K562 (cell line): ENCODE measurements around the gene TBPL2. TPM values are rescaled to one million over a fixed set of nuclear protein-coding genes. Genes with fewer than 3 reads are reported as not detected.
A peak's percentile ranks its signal among the peaks of the same experiment; 100 is the strongest.

Source experiments
- ATAC-seq: fragments of 200-7000 bp; cut with Tn5 transposase; 3 replicates; pipeline ENCODE4 v1.9.1; 2020; ENCODE audit warnings: moderate library complexity
- BruUV-seq: library from RNA; stranded (reverse); fragments of 400-500 nt; replicated peaks from 2 replicates; lab custom pipeline; 2021; lab: Mats Ljungman, UMichigan
- CTCF ChIA-PET: fragments of 300-600 bp; formaldehyde crosslinking; extraction: SDS; loops from one replicate; lab custom pipeline; 2021; ENCODE audit warnings: low intra/inter-chr PET ratio; lab: Yijun Ruan, JAX
- POLR2A ChIA-PET: fragments of 300-600, 350-650 bp; sonication (Branson Sonifier 250); formaldehyde crosslinking; extraction: SDS; loops from one replicate; lab custom pipeline; 2021; ENCODE audit warnings: antibody characterized with exemption, inconsistent platforms; lab: Yijun Ruan, JAX
- DNase-seq, 4 experiments: peaks; one replicate each; pipeline versions ENCODE4 v3.0.0 to v3.0.0-alpha.2; 2011 to 2018; ENCODE audit warnings: low spot score in 3 of 4, mixed read lengths in 3 of 4; ENCODE audit errors: extremely low read depth in 1 of 4
- FAIRE-seq: peaks from 2 replicates; lab custom pipeline; 2011; peaks lifted over from hg19 to GRCh38; lab: Jason Lieb, UNC
- H2AFZ ChIP-seq: 2 replicates; pipeline ENCODE4 v1.6.0; 2011; ENCODE audit warnings: low read depth, low read length, control low read depth, inconsistent platforms
- H3K27ac ChIP-seq: fragments of 200-600 bp; 3 replicates; pipeline ENCODE4 v1.8.0; 2011; ENCODE audit warnings: low read depth, mild to moderate bottlenecking, control low read depth, inconsistent platforms, low read length, moderate library complexity, mixed read lengths; ENCODE audit errors: extremely low read depth
- H3K27me3 ChIP-seq, 2 experiments: fragments of 300-600 bp in 1 of 2; 2 replicates in 1 of 2; 3 replicates in 1 of 2; pipeline versions ENCODE4 v1.6.0 to v1.8.0; 2011; ENCODE audit warnings: inconsistent platforms in 2 of 2, low read length in 2 of 2, mild to moderate bottlenecking in 1 of 2, mixed read lengths in 1 of 2, moderate library complexity in 1 of 2; ENCODE audit not compliant: control insufficient read depth in 2 of 2, insufficient read depth in 2 of 2
- H3K36me3 ChIP-seq: fragments of 300-600 bp; 3 replicates; pipeline ENCODE4 v1.8.0; 2011; ENCODE audit warnings: mild to moderate bottlenecking, low read length, inconsistent platforms; ENCODE audit not compliant: control insufficient read depth, insufficient read depth
- H3K4me1 ChIP-seq, 2 experiments: fragments of 200-600 bp in 1 of 2; replicated peaks in 1 of 2; 2 replicates in 1 of 2; 3 replicates in 1 of 2; pipeline versions ENCODE4 v1.5.1 to v1.8.0; 2011; ENCODE audit warnings: inconsistent platforms in 2 of 2, low read length in 2 of 2, mild to moderate bottlenecking in 1 of 2, mixed read lengths in 1 of 2, moderate library complexity in 1 of 2; ENCODE audit not compliant: control insufficient read depth in 2 of 2, insufficient read depth in 2 of 2
- H3K4me2 ChIP-seq: 2 replicates; pipeline ENCODE4 v1.6.1; 2011; ENCODE audit warnings: low read length, control low read depth, inconsistent platforms, mixed read lengths; ENCODE audit not compliant: insufficient read depth
- H3K4me3 ChIP-seq: fragments of 200-600 bp; sonication (generic), shearing (Covaris generic); 2 replicates; pipeline ENCODE4 v1.5.1; 2016; ENCODE audit warnings: control low read depth, inconsistent platforms
- H3K79me2 ChIP-seq: fragments of 200-600 bp; 3 replicates; pipeline ENCODE4 v1.8.0; 2011; ENCODE audit warnings: low read length, inconsistent platforms; ENCODE audit not compliant: control insufficient read depth, insufficient read depth
- H3K9ac ChIP-seq, 2 experiments: 2 replicates each; pipeline versions ENCODE4 v1.6.0 to v1.6.1; 2011; ENCODE audit warnings: low read depth in 2 of 2, low read length in 2 of 2, control low read depth in 1 of 2, inconsistent platforms in 1 of 2, mild to moderate bottlenecking in 1 of 2, mixed read lengths in 1 of 2; ENCODE audit not compliant: insufficient read depth in 1 of 2
- H3K9me1 ChIP-seq: one replicate; pipeline ENCODE4 v1.6.0; 2011; ENCODE audit warnings: inconsistent platforms, mild to moderate bottlenecking, low read length, moderate library complexity; ENCODE audit not compliant: control insufficient read depth, insufficient read depth
- H3K9me3 ChIP-seq: replicated peaks from 2 replicates; pipeline ENCODE4 v1.5.1; 2011; ENCODE audit warnings: low read depth, low read length, inconsistent platforms; ENCODE audit not compliant: control insufficient read depth, insufficient read depth
- H4K20me1 ChIP-seq: replicated peaks from 2 replicates; pipeline ENCODE4 v1.6.1; 2011; ENCODE audit warnings: low read length, inconsistent platforms, mixed read lengths; ENCODE audit not compliant: control insufficient read depth, insufficient read depth
- BCL6 ChIP-seq: fragments of 250-450 bp; sonication (Bioruptor Pico); IDR thresholded peaks from 2 replicates; pipeline ENCODE4 v1.4.0; 2020
- BCOR ChIP-seq: fragments of 450-650 bp; IDR thresholded peaks from 2 replicates; pipeline ENCODE4 v1.6.1; 2016
- DNMT1 ChIP-seq: fragments of 450-650 bp; IDR thresholded peaks from 2 replicates; pipeline ENCODE4 v1.6.1; 2016; ENCODE audit warnings: antibody characterized with exemption, mild to moderate bottlenecking
- JUND ChIP-seq, 2 experiments: IDR thresholded peaks; 2 replicates in 1 of 2; 3 replicates in 1 of 2; pipeline ENCODE4 v1.6.1; 2011; ENCODE audit warnings: borderline replicate concordance in 2 of 2, low read depth in 2 of 2, low read length in 2 of 2, improper control_type of control experiment in 1 of 2, missing biosample characterization in 1 of 2, missing genetic modification characterization in 1 of 2, missing genetic modification reagents in 1 of 2
- NFIC ChIP-seq: fragments of 450-650 bp; IDR thresholded peaks from 2 replicates; pipeline ENCODE4 v1.6.1; 2017; ENCODE audit warnings: mild to moderate bottlenecking, inconsistent platforms
- SPI1 ChIP-seq: IDR thresholded peaks from 2 replicates; pipeline ENCODE4 v1.6.1; 2011; ENCODE audit warnings: low read depth, low read length, control low read depth, borderline replicate concordance
- ZNF175 ChIP-seq: fragments of 200-800 bp; sonication (Bioruptor generic); IDR thresholded peaks from 2 replicates; pipeline ENCODE4 v1.6.1; 2016; ENCODE audit warnings: low read depth, mild to moderate bottlenecking, missing genetic modification characterization, missing compliant biosample characterization
- WGBS: fragments of 100-300 bp; shearing (Covaris generic); methylation state at CpG from one replicate; pipeline ENCODE4 v1.1.6; 2016; ENCODE audit warnings: low coverage, mixed read lengths; ENCODE audit not compliant: insufficient coverage; ENCODE audit errors: missing lambda C conversion rate; 5-methylcytosine and 5-hydroxymethylcytosine counted together
- in situ Hi-C: fragments of 300-500 bp; cut with MboI; formaldehyde crosslinking; loops from 4 replicates; pipeline ENCODE4 v1.15.0; 2018; ENCODE audit warnings: inconsistent platforms, mixed read lengths
- intact Hi-C: fragments of 100-400 bp; cut with micrococcal nuclease; formaldehyde crosslinking; loops from 2 replicates; pipeline ENCODE4 v1.14.2; 2022
- polyA plus RNA-seq, 8 experiments: library from polyadenylated mRNA; depleted of rRNA in 4 of 8; stranded (reverse) in 5 of 8; unstranded in 3 of 8; fragments of >200 nt; fragmentation: Nextera tagmentation in 2 of 8; fragmentation: Illumina TruSeq in 1 of 8; extraction: Ambion mirVana in 2 of 8; extraction: Trizol in 1 of 8; gene quantifications; 2 replicates each; pipeline versions ENCODE4 v1.2.1 to v1.2.3, GENCODE V29; 2011 to 2014; ENCODE audit warnings: inconsistent platforms in 1 of 8, missing spikeins in 1 of 8
- total RNA-seq, 7 experiments: library from RNA; depleted of rRNA in 6 of 7; stranded (reverse); fragments of >200 nt in 6 of 7; fragmentation: Illumina TruSeq in 2 of 7; extraction: Trizol in 2 of 7; gene quantifications; 2 replicates each; pipeline versions ENCODE4 v1.2.1 to v1.2.3, GENCODE V29; 2011 to 2021; ENCODE audit warnings: low replicate concordance in 1 of 7
- TF ChIP-seq, protein P1 (sequence below): IDR thresholded peaks from 2 replicates; pipeline ENCODE4 v1.6.1; 2016; ENCODE audit warnings: missing genetic modification characterization, missing compliant biosample characterization
- TF ChIP-seq, protein P2 (sequence below): fragments of 450-650 bp; conservative IDR thresholded peaks from 2 replicates; pipeline ENCODE4 v1.6.1; 2016; ENCODE audit warnings: missing genetic modification characterization, low read depth, mild to moderate bottlenecking, missing compliant biosample characterization, moderate library complexity

Gene TBPL2
- total and polyA plus RNA-seq, 9 of the 15 experiments (the other 6 are each of a cell fraction or from before 2014, with no cell fraction given) = not detected

DNA sequence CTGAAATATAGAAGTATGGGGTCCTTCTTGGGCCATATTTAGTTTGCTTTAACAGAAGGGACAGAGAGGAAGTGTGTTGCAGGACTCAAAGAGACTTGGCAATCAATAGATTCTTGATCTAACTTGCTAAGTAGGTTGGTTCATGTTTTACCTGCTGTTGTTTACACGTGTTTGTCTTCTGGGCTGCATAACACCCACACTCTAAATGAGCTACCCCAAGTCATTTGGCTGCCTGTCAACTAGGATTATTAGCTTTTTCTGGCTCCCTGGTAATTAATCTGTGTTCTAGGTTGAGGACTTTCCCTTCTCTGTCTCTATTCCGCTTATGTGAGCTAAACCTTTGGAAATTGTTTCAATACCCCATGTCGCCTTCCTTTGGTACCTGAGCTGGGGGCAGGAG is 10.1 kb upstream of the TBPL2 start:
- in situ Hi-C loops (no loop called here), intact Hi-C loops (no loop called here)
- CTCF ChIA-PET = no interaction called here
- no peak for FAIRE-seq
- no peak overlapping the region for H3K4me3 ChIP-seq
- no peak for ATAC-seq
- no peak overlapping the region for H3K4me2 ChIP-seq
- no peaks in the 10 kb centered on the region for H3K36me3 ChIP-seq
- 2% methylated on average over 3 of the region's 3 CpGs for WGBS
- POLR2A ChIA-PET = interaction anchor here (0.9 kb wide), 1 partner anchor 10 kb away, joined by 3 read pairs; the partner anchor contains the start of gene TBPL2
- no TSS peak for BruUV-seq
- H3K9ac ChIP-seq = no peak overlapping the region
- no peak overlapping the region for H3K27ac ChIP-seq
- no peak for DNase-seq
- no peaks in the 10 kb centered on the region for H3K79me2 ChIP-seq
- no peaks in the 10 kb centered on the region for H4K20me1 ChIP-seq
- no peak overlapping the region for H2AFZ ChIP-seq
- H3K9me3 ChIP-seq = no peaks in the 10 kb centered on the region
- TF ChIP-seq ZNF175 (CRISPR knock-in tag) (no peak), BCOR (no peak)
- TF ChIP-seq, protein P1, sequence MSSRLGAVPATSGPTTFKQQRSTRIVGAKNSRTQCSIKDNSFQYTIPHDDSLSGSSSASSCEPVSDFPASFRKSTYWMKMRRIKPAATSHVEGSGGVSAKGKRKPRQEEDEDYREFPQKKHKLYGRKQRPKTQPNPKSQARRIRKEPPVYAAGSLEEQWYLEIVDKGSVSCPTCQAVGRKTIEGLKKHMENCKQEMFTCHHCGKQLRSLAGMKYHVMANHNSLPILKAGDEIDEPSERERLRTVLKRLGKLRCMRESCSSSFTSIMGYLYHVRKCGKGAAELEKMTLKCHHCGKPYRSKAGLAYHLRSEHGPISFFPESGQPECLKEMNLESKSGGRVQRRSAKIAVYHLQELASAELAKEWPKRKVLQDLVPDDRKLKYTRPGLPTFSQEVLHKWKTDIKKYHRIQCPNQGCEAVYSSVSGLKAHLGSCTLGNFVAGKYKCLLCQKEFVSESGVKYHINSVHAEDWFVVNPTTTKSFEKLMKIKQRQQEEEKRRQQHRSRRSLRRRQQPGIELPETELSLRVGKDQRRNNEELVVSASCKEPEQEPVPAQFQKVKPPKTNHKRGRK (tag) = no peak
- peaks cover 0 to 6% of the 10 kb centered on the region in 2 experiments; a peak in 1 of 5 replicates for H3K4me1 ChIP-seq
- H3K27me3 ChIP-seq = no peaks in the 10 kb centered on the region; a peak in 1 of 5 replicates
- no peaks in the 10 kb centered on the region for H3K9me1 ChIP-seq

DNA sequence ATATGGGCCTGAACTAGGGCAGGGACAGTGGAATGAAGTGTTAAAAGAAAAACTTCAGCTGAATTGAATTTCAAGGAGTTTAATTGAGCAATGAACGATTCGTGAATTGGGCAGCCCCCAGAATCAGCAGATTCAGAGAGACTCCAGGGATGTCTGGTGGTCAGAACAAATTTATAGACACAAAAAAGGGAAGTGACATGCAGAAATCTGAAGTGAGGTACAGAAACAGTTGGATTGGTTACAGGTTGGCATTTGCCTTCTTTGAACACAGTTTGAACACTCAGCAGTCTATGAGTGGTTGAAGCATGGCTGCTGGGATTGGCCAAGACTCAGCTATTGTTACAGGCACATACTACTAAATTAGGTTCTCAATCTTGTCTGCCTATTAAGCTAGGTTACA is 9.7 kb upstream of the TBPL2 start:
- no peaks in the 10 kb centered on the region for H4K20me1 ChIP-seq
- no peak overlapping the region for H3K4me2 ChIP-seq
- TF ChIP-seq BCL6 (CRISPR knock-in tag) (no peak), SPI1 (peak; percentile 58), JUND (IDR thresholded peaks at IDR 0.05; ENCODE audit: borderline replicate concordance, low read depth, low read length) (no peak), JUND (tag; IDR thresholded peaks at IDR 0.05; ENCODE audit: borderline replicate concordance, low read depth, low read length) (no peak), DNMT1 (no peak), NFIC (no peak)
- TF ChIP-seq, protein P2, sequence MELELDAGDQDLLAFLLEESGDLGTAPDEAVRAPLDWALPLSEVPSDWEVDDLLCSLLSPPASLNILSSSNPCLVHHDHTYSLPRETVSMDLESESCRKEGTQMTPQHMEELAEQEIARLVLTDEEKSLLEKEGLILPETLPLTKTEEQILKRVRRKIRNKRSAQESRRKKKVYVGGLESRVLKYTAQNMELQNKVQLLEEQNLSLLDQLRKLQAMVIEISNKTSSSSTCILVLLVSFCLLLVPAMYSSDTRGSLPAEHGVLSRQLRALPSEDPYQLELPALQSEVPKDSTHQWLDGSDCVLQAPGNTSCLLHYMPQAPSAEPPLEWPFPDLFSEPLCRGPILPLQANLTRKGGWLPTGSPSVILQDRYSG (tag) = no peak
- no peaks in the 10 kb centered on the region for H3K36me3 ChIP-seq
- DNase-seq (no peak), ATAC-seq (no peak), FAIRE-seq (no peak)
- H3K4me3 ChIP-seq = no peak overlapping the region
- no peaks in the 10 kb centered on the region for H3K9me1 ChIP-seq
- no peak overlapping the region for H3K9ac ChIP-seq
- H3K27me3 ChIP-seq = no peaks in the 10 kb centered on the region; a peak in 1 of 5 replicates
- H3K9me3 ChIP-seq = no peaks in the 10 kb centered on the region
- ChIA-PET POLR2A (interaction anchor here (0.9 kb wide), 1 partner anchor 10 kb away, joined by 3 read pairs; the partner anchor contains the start of gene TBPL2), CTCF (no interaction called here)
- BruUV-seq = no TSS peak
- H3K4me1 ChIP-seq = peaks cover 0 to 6% of the 10 kb centered on the region in 2 experiments; a peak in 1 of 5 replicates
- intact Hi-C loops = no loop called here
- H2AFZ ChIP-seq = no peak overlapping the region
- H3K79me2 ChIP-seq = no peaks in the 10 kb centered on the region
- in situ Hi-C loops = no loop called here
- WGBS = 14% methylated on average over 2 of the region's 2 CpGs
- no peak overlapping the region for H3K27ac ChIP-seq
